CD4-positive, alpha-beta T cell treated with Interferon gamma for 1 hour (primary cell): Measurements from ENCODE around the gene SMO.
"Not testable (repeated sequence)": the region's sequence is repeated elsewhere in the genome, so short reads cannot be mapped to it uniquely, and the experiment has no call there.

Experiments
- DNase-seq: peaks from one replicate; pipeline ENCODE4 v3.0.0-alpha.2; 2020

Gene SMO

DNA sequence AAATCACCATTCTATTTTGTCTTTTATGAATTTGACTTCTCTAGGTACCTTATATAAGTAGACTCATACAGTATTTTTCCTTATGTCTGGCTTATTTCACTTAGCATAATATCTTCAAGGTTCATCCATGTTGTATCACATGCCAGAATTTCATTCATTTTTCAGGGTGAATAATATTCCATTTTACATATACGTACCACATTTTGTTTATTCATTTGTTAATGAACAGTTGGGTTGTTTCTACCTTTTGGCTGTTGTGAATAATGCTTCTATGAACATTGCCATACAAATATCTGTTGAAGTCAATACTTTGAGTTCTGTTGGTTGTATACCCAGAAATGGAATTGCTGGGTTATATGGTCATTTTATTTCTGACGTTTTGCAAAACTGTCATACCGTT is 57.1 kb downstream of the SMO start:
- DNase-seq = no peak

DNA sequence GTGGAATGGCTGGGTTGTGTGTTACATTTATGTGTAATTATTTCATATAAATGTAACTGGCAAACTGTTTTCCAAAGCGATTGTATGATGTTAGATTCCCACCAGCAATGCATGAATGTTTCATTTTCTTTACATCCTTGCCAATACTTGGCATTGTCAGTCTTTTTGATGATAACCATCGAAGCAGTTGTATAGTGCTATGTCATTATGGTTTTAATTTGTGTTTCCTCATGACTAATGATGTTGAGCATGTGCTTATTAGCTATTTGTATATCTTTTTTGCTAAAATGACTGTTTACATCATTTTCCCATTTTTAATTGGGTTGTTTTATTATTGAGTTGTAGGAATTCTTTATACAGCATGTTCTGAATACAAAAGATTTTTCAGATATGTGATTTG is 58.7 kb downstream of the SMO start:
- DNase-seq = no peak

DNA sequence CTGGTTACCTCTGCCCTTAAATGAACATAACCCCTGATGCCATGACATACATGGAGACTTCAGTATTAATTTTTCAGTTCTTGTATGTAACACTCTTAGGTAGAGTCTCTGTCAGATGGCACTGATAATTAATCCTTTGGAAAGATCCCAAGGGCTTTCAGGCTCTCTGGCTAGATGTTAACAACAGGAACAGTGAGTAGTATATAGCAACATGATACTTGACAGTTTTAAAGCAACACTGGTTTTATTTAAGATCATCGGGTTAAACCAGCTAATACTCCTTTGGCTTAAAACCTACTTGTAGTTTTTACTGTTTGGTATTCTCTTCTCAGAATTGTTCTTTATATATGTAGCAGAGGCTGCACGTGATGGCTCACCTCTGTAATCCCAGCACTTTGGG is 63.7 kb downstream of the SMO start:
- no peak for DNase-seq

DNA sequence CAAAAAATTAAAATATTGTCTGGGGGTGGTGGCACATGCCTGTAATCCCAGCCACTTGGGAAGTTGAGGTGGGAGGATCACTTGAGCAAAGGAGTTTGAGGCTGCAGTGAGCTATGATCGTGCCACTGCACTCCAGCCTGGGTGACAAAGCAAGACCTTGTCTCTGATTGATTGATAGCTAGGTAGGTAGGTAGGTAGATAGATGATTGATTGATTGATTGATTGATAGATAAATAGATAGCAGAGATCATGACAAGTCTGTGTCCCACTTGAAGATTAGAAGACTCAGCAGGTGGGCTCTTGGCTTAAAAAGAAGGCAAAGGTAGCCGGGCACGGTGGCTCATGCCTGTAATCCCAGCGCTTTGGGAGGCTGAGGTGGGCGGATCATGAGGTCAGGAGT is 64.2 kb downstream of the SMO start:
- DNase-seq = not testable (repeated sequence)

DNA sequence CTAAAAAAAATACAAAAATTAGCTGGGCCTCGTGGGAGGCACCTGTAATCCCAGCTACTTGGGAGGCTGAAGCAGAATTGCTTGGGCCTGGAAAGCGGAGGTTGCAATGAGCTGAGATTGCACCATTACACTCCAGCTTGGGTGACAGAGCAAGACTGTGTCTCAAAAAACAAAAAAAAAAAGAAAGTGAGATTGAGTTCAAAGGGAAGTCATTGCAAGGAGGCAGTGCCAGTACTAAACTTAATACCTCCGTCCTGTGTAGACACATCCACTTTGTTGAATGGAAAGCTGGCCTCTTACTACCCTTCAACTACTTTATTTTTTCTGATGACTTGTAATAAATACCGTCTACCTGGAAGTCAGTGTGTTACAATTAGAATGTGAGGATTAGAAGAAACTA is 67.4 kb downstream of the SMO start:
- no peak for DNase-seq

DNA sequence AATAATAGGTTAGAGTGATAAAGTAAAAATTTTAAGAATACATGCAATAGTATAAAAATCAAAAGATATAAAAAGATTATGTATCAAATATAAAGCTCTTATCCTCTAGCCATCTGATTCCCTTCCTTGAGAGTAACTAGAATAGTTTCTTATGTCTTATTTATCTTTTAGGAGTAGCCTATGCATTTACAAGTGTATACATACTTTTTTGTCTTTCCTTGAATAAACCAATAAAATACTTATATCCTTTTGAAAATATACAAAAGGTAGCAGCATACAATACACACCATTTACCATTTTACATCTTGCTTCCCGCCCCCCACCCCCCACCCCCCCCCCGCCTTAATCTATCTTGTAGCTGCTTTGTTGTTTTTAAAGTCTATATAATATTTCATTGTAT is 67.8 kb downstream of the SMO start:
- no peak for DNase-seq

DNA sequence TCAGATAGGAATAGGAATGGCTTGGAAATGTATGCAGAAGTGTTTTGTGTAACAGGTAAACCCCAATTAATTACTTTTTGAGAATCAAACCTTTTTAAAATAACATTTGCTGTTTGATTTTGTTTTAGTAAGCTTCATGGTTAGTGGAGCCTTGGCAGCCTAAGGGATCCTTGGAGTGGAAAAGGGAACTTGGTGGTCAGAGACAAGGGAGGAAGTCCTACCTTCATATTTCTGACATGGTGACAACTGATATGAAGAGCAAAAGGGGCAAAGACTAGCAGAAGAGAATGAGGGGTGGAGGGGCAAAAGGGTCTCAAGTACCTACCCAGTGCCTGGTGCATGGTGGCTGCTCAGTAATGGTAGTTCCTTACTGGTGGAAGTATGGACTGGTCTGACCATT is 68.7 kb downstream of the SMO start:
- no peak for DNase-seq

DNA sequence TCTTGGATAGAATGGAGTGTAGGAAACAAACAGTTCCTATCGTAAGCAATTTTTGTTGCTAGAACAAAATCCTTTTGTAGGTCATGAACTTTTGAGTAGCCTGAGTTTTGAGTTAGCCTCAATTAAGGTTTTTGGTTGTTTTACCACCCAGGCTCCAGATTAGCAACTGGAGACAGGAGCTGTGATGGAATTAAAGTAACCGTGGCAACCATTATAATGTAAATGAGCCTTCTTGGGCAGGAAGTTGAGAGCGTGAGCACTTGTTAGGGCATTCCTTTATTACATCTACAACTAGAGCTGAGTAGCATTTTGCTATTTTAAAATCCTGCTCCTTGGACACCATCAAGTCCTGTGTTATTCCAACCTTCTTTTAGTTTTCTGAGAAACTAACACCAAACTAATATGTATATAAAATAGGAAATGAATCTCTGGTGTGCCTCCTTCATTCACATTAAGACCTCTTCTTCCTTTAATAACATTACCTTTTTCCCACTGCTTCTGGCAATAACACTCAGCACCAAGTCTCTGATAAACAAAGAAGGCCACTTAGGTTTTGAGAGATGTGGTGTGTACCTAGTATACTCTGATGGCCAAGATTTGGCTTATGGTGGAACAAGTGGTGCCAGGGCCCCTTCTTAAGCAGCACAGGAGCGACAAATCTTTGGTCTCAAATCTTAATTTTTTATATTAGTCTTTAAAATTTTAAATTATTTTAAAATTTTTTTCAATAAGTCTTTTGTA is 70.4 kb downstream of the SMO start:
- no peak for DNase-seq

DNA sequence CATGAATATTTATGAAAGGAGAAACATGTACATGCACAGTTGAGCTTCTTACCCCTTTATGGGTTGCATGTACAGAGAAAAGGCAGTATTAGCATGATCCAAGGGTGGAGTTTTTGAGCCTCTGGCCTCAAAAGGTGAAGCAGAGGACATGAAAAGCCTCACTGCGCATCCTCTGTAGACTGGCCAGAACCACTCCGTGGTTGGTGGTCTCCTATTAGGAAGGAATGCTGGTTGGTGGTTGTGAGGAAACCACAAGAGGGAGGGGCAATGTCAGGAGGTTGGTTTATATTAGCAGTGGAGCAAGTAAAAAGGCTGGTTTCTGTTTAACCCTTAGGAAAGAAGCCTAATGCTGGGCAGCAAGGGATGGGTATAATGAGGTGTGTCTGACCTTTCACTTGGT is 73.9 kb downstream of the SMO start:
- DNase-seq = no peak
